ENCODE data around the gene FBN1. TPM values are rescaled to one million over a fixed set of nuclear protein-coding genes. Genes with fewer than 3 reads are reported as not detected.

The FBN1 gene
- total and polyA plus RNA-seq, 2 experiments from 2014 or later: 2.1 to 5.3 TPM

DNA sequence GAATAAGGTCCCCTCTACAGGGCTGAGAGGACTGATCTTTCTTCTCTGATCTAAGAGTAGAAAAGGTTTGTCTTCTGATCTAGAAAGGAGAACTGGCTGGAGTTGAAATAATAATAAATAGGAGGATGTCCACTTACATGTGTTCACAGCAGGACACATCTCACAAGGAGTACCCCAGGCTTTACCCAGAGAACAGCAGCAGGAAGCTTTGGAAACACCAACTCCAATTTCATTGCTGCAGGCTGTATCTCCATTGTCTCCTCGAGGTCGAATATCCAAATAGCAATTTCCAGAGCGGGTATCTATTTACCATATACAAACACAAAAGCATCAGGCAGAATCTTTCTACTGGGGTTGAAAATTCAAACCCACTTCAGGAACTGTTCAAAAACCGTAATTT is 177.7 kb downstream of the FBN1 start:
- DNase-seq (ENCODE audit: low read depth in 1 of 2, low spot score in 1 of 2): no peak
- no peaks in the 10 kb centered on the region for H3K9me3 ChIP-seq (ENCODE audit: low read depth)
- H3K4me1 ChIP-seq (ENCODE audit: low read depth): no peaks in the 10 kb centered on the region
- no peak overlapping the region for H3K27ac ChIP-seq
- TF ChIP-seq, protein P1, sequence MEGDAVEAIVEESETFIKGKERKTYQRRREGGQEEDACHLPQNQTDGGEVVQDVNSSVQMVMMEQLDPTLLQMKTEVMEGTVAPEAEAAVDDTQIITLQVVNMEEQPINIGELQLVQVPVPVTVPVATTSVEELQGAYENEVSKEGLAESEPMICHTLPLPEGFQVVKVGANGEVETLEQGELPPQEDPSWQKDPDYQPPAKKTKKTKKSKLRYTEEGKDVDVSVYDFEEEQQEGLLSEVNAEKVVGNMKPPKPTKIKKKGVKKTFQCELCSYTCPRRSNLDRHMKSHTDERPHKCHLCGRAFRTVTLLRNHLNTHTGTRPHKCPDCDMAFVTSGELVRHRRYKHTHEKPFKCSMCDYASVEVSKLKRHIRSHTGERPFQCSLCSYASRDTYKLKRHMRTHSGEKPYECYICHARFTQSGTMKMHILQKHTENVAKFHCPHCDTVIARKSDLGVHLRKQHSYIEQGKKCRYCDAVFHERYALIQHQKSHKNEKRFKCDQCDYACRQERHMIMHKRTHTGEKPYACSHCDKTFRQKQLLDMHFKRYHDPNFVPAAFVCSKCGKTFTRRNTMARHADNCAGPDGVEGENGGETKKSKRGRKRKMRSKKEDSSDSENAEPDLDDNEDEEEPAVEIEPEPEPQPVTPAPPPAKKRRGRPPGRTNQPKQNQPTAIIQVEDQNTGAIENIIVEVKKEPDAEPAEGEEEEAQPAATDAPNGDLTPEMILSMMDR (IDR thresholded peaks at IDR 0.05; ENCODE audit: low read depth, low read length): no peak
- no peak overlapping the region for H3K4me3 ChIP-seq
- no peaks in the 10 kb centered on the region for H3K36me3 ChIP-seq
- H3K27me3 ChIP-seq: no peaks in the 10 kb centered on the region

DNA sequence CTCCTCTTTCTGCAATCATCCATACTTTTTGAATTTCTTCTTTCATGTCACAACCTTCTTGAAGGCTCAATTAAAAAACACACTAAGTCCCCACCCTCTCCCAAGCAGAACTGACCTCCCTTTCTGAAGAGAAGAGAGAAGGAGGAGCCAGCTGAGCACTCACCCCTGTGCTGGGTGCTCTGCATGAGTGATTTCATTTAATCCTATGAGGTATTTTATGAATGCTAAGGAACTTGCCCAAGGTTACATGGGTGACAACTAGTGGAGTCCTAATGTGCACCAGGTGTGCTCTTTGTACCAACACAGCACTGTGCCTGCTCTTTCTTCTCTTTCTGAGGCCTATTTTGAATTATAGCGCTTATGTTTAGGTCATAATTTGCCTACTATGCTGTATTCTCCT is 178.7 kb downstream of the FBN1 start:
- no peaks in the 10 kb centered on the region for H3K27me3 ChIP-seq
- no peaks in the 10 kb centered on the region for H3K36me3 ChIP-seq
- no peak overlapping the region for H3K4me3 ChIP-seq
- no peaks in the 10 kb centered on the region for H3K4me1 ChIP-seq (ENCODE audit: low read depth)
- TF ChIP-seq, protein P1 (IDR thresholded peaks at IDR 0.05; ENCODE audit: low read depth, low read length): no peak
- no peaks in the 10 kb centered on the region for H3K9me3 ChIP-seq (ENCODE audit: low read depth)
- no peak overlapping the region for H3K27ac ChIP-seq
- DNase-seq (ENCODE audit: low read depth in 1 of 2, low spot score in 1 of 2): no peak

DNA sequence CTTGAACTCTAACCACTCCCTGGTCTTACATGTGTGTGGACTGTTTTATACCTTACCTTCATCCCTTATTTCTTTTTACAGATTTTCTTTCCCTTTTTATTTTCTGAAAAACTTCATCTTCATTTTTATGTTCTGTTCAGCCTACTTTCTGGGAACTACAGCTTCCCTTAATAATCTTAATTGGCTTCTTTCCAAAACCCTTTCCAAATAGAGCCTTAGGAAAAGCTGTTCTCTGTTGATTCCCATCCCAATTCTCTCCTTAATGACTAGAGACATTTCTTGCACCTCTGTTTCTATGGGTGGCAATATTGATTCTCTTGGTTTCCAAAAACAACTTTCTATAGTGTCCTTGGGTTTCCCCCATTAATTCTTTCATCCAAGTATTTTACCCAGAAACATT is 179.4 kb downstream of the FBN1 start:
- Histone ChIP-seq H3K4me3 (no peak overlapping the region), H3K36me3 (no peaks in the 10 kb centered on the region), H3K4me1 (ENCODE audit: low read depth) (no peaks in the 10 kb centered on the region), H3K27ac (no peak overlapping the region), H3K27me3 (no peaks in the 10 kb centered on the region), H3K9me3 (ENCODE audit: low read depth) (no peaks in the 10 kb centered on the region)
- DNase-seq (ENCODE audit: low read depth in 1 of 2, low spot score in 1 of 2): no peak
- TF ChIP-seq, protein P1 (IDR thresholded peaks at IDR 0.05; ENCODE audit: low read depth, low read length): no peak

DNA sequence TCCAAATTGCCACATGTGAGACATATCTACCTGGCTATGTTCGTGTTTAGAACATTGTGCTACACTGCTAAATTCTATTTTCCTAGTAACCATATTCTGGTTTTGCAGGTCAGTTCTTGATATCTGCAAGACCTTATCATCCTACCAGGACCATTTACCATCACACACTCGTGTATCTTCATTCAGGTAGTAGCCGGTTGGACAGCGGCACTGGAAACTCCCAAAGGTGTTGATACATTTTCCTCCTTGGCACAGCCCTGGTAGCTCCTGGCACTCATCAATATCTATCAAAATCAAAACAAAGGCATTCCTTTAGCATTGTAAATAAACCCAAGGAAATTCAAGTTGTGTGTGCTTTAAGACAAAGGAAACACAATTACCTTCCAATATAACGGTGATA is 180.1 kb downstream of the FBN1 start:
- Histone ChIP-seq H3K9me3 (ENCODE audit: low read depth) (no peaks in the 10 kb centered on the region), H3K4me3 (no peak overlapping the region), H3K27ac (no peak overlapping the region), H3K27me3 (no peaks in the 10 kb centered on the region), H3K36me3 (no peaks in the 10 kb centered on the region), H3K4me1 (ENCODE audit: low read depth) (no peaks in the 10 kb centered on the region)
- TF ChIP-seq, protein P1 (IDR thresholded peaks at IDR 0.05; ENCODE audit: low read depth, low read length): no peak
- DNase-seq (ENCODE audit: low read depth in 1 of 2, low spot score in 1 of 2): no peak

DNA sequence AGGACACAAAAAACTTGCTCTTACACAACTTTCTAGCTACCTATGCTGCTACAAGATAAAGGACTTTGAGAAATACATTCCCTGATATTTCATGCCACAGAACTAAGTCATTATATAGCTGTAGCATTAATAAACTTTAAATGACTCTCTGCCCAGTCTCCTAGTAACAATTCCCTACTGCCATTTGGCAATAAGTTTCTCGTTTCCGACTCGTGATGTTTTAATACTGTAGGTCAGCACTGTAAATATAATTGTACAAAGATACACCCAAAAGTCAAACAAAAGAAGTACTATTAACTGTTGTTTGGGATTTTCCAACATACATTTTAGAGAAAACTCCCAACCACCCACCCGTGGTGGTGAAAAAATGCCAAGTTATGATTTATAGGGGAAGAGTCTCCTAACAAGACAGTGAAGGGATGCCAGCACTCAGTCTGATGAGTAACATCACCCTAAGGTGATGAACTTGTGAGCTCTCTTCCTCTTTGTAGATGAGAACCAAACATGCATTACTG is 182.1 kb downstream of the FBN1 start:
- Histone ChIP-seq H3K27me3 (no peaks in the 10 kb centered on the region), H3K36me3 (no peaks in the 10 kb centered on the region), H3K4me3 (no peak overlapping the region), H3K4me1 (ENCODE audit: low read depth) (no peaks in the 10 kb centered on the region), H3K9me3 (ENCODE audit: low read depth) (no peaks in the 10 kb centered on the region), H3K27ac (no peak overlapping the region)
- TF ChIP-seq, protein P1 (IDR thresholded peaks at IDR 0.05; ENCODE audit: low read depth, low read length): no peak
- DNase-seq (ENCODE audit: low read depth in 1 of 2, low spot score in 1 of 2): no peak

DNA sequence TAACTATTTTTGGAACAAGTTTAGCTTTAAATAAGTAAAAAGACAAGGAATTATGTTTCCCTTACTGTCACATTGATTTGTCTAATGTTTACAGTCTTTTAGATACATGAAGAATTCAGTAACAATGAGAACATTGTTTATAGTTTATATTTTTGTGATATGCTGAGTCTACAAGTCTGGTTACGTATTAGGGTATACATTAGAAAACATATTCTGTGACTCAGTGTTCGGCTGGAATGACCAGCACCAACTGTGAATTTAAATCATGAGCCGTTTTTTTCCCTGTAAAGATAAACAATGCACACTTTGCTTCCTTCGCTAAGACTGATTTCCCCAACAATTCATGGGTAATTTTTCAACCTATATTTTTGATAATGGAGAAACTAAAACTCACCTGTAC is 182.8 kb downstream of the FBN1 start:
- Histone ChIP-seq H3K4me3 (no peak overlapping the region), H3K9me3 (ENCODE audit: low read depth) (no peaks in the 10 kb centered on the region), H3K4me1 (ENCODE audit: low read depth) (no peaks in the 10 kb centered on the region), H3K27me3 (no peaks in the 10 kb centered on the region), H3K27ac (no peak overlapping the region), H3K36me3 (no peaks in the 10 kb centered on the region)
- DNase-seq (ENCODE audit: low read depth in 1 of 2, low spot score in 1 of 2): no peak
- TF ChIP-seq, protein P1 (IDR thresholded peaks at IDR 0.05; ENCODE audit: low read depth, low read length): no peak
